Stimulated activated CD8-positive, alpha-beta memory T cell treated with anti-CD3 and anti-CD28 coated beads, Interleukin-7, amount 100 ng/mL, for 48 hours (primary cell): ENCODE data around the gene ACIN1.

ENCODE experiments used
- DNase-seq, 2 donors: peaks; one replicate each; pipeline ENCODE4 v3.0.0-alpha.2; 2020; ENCODE audit warnings: low read depth in 1 of 2; ENCODE audit errors: extremely low read depth in 1 of 2

Gene ACIN1

GRCh38 chr14:23094666-23095195, at the start of gene ACIN1:
Gene ACIN1, minus strand, starts transcription at chr14:23095136. Its CDS starts 24 bp downstream, at chr14:23095112.
- DNase-seq, result peak in 1 of 2 donors; percentile 97

- no peak for DNase-seq
These were observed 49.0 kb upstream of the ACIN1 start for GRCh38 chr14:23143911-23144310.

GRCh38 chr14:23142826-23143225, 47.9 kb upstream of the ACIN1 start:
- DNase-seq, result no peak

- DNase-seq, result no peak
These were observed 46.9 kb upstream of the ACIN1 start for GRCh38 chr14:23141706-23142444.

- no peak for DNase-seq
These were observed 45.4 kb upstream of the ACIN1 start for GRCh38 chr14:23140371-23140770.

- no peak for DNase-seq
These were observed 44.9 kb upstream of the ACIN1 start for GRCh38 chr14:23139874-23140273.

GRCh38 chr14:23137813-23138535, 43.0 kb upstream of the ACIN1 start:
- DNase-seq, result no peak

GRCh38 chr14:23137192-23137812, 42.4 kb upstream of the ACIN1 start:
- DNase-seq, result no peak

GRCh38 chr14:23136566-23137133, 41.7 kb upstream of the ACIN1 start:
- DNase-seq, result no peak

GRCh38 chr14:23132970-23133369, 38.0 kb upstream of the ACIN1 start:
- no peak for DNase-seq

- DNase-seq, result no peak
These were observed 36.5 kb upstream of the ACIN1 start for GRCh38 chr14:23131482-23131881.

- no peak for DNase-seq
These were observed 35.9 kb upstream of the ACIN1 start for GRCh38 chr14:23130871-23131270.

- no peak for DNase-seq
These were observed 34.9 kb upstream of the ACIN1 start for GRCh38 chr14:23129759-23130316.

GRCh38 chr14:23128969-23129758, 34.2 kb upstream of the ACIN1 start:
- no peak for DNase-seq

- DNase-seq, result no peak
These were observed 32.9 kb upstream of the ACIN1 start for GRCh38 chr14:23127861-23128260.

- no peak for DNase-seq
These were observed 31.8 kb upstream of the ACIN1 start for GRCh38 chr14:23126548-23127278.

GRCh38 chr14:23125933-23126524, 31.1 kb upstream of the ACIN1 start:
- no peak for DNase-seq

GRCh38 chr14:23125011-23125410, 30.1 kb upstream of the ACIN1 start:
- DNase-seq, result no peak

- no peak for DNase-seq
These were observed 29.5 kb upstream of the ACIN1 start for GRCh38 chr14:23124337-23124954.
